ENCODE results near the gene ZNF496. TPM values are rescaled to one million over a fixed set of nuclear protein-coding genes. Genes with fewer than 3 reads are reported as not detected.

The ZNF496 gene
- total RNA-seq, 2 donors from 2014 or later = 11.7 to 15.6 TPM

DNA sequence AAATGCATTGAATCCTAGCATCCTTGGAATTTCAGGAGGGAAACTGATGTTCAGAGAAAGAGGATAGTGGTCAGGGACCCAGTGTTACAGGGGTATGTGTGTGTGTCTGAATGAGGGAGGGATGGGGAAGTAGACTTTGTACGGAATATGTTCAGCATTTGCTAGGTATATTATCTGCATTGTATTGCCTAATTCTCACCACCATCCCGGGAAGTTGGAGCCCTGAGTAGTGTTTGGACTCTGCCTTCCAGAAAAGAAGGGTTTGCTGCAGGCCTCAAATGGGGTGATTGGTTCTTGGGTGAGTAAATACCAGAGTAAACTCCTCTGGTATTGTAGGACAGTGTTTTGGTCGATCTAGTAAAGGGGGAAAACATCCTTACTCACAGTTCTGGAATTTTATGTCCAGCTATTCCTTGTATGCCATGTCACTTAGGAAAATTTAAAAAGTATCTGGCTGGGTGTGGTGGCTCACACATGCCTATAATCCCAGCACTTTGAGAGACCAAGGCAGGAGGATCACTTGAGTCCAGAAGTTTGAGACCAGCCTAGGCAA is 7.1 kb upstream of the ZNF496 start:
- Histone ChIP-seq H3K27ac (no peak overlapping the region), H3K9ac (ENCODE audit: low read depth in 2 of 2, low read length in 2 of 2) (no peak overlapping the region), H3K4me1 (no peaks in the 10 kb centered on the region), H3K27me3 (no peaks in the 10 kb centered on the region), H3K9me3 (no peaks in the 10 kb centered on the region), H3K4me3 (no peak overlapping the region), H3K36me3 (no peaks in the 10 kb centered on the region)
- intact Hi-C loops (cut with DNase I) = loop anchor here (10.0 kb wide), 1 partner anchor 134 kb away; no protein-coding TSS in a partner anchor
- DNase-seq = no peak
- TF ChIP-seq, protein P1, sequence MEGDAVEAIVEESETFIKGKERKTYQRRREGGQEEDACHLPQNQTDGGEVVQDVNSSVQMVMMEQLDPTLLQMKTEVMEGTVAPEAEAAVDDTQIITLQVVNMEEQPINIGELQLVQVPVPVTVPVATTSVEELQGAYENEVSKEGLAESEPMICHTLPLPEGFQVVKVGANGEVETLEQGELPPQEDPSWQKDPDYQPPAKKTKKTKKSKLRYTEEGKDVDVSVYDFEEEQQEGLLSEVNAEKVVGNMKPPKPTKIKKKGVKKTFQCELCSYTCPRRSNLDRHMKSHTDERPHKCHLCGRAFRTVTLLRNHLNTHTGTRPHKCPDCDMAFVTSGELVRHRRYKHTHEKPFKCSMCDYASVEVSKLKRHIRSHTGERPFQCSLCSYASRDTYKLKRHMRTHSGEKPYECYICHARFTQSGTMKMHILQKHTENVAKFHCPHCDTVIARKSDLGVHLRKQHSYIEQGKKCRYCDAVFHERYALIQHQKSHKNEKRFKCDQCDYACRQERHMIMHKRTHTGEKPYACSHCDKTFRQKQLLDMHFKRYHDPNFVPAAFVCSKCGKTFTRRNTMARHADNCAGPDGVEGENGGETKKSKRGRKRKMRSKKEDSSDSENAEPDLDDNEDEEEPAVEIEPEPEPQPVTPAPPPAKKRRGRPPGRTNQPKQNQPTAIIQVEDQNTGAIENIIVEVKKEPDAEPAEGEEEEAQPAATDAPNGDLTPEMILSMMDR (IDR thresholded peaks at IDR 0.05) = no peak

DNA sequence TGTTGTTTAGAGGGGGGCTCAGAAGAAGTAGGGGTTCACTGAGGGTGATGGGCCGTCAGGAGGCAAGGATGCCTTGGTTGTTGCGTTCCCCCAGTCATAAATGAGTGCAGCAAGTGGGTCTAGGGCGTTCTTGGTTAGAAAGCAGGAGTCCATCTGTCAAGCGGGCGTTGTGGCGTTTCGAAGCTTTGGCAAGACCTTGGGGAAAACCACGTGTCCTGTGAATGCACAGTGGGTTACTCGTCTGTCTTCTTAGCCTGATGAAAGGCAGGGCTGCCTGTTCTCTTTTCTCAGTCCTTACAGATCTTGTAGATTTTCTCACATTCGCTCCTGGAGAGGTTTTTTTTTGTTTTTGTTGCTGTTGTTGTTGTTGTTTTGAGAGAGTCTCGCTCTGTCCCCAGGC is 6.3 kb upstream of the ZNF496 start:
- H3K27me3 ChIP-seq = no peaks in the 10 kb centered on the region
- intact Hi-C loops (cut with DNase I) = loop anchor here (10.0 kb wide), 1 partner anchor 133 kb away; no protein-coding TSS in a partner anchor
- no peaks in the 10 kb centered on the region for H3K9me3 ChIP-seq
- no peak overlapping the region for H3K27ac ChIP-seq
- H3K4me3 ChIP-seq = no peak overlapping the region
- H3K36me3 ChIP-seq = no peaks in the 10 kb centered on the region
- TF ChIP-seq, protein P1 (IDR thresholded peaks at IDR 0.05) = no peak
- no peak for DNase-seq
- H3K9ac ChIP-seq (ENCODE audit: low read depth in 2 of 2, low read length in 2 of 2) = no peak overlapping the region
- peaks cover 3% of the 10 kb centered on the region for H3K4me1 ChIP-seq

DNA sequence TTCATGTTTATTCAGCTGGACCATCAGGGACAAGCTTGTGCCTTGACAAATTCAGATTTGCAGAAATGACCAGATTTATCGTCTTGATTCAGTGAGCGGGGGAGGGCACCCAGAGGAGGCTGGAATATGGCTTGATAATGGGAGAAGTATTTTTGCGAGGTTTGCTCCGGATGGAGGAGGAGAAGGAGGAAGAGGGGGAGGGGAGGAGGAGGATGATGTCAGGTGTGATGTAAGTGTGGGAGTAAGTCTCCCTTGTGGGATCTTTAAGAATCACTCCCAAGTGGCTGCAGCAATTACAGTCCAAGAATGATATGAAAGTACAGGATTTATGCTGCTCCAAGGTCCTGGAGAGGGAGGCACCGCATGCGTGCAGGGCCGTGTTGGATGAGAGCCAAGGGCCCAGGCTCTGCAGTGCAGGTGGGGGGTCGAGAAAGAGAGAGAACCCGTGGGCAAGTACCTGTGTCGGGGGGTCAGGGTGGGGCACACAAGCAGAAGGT is 5.6 kb upstream of the ZNF496 start:
- H3K4me1 ChIP-seq = peaks cover 6% of the 10 kb centered on the region
- H3K27ac ChIP-seq = no peak overlapping the region
- no peaks in the 10 kb centered on the region for H3K36me3 ChIP-seq
- DNase-seq = no peak
- H3K9me3 ChIP-seq = no peaks in the 10 kb centered on the region
- intact Hi-C loops (cut with DNase I) = loop anchor here (10.0 kb wide), 1 partner anchor 132 kb away; no protein-coding TSS in a partner anchor
- TF ChIP-seq, protein P1 (IDR thresholded peaks at IDR 0.05) = no peak
- no peaks in the 10 kb centered on the region for H3K27me3 ChIP-seq
- no peak overlapping the region for H3K4me3 ChIP-seq
- no peak overlapping the region for H3K9ac ChIP-seq (ENCODE audit: low read depth in 2 of 2, low read length in 2 of 2)

DNA sequence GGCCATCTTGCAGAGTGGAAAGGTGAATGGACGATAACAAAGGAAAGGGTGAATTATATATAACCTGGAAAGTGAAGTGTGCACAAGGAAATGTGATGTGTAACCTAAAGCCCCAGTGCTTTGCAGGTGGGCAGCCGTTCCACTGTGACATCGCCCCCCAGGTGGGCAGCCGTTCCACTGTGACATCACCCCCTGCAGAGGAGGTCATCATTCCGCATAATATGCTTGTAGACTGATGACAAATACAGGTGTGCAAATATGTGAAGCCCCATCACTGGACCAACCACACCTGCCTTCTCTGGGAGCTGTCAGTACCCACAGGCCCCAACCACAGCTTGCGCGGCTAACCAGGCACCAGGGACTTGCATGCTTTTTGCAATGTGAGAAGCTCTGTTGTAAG is 4.7 kb upstream of the ZNF496 start:
- Histone ChIP-seq H3K27ac (no peak overlapping the region), H3K36me3 (no peaks in the 10 kb centered on the region), H3K4me1 (peaks cover 6% of the 10 kb centered on the region), H3K4me3 (no peak overlapping the region), H3K9ac (ENCODE audit: low read depth in 2 of 2, low read length in 2 of 2) (no peak overlapping the region), H3K27me3 (no peaks in the 10 kb centered on the region), H3K9me3 (no peaks in the 10 kb centered on the region)
- no peak for DNase-seq
- intact Hi-C loops (cut with DNase I) = loop anchor here (10.0 kb wide), 1 partner anchor 132 kb away; no protein-coding TSS in a partner anchor
- TF ChIP-seq, protein P1 (IDR thresholded peaks at IDR 0.05) = no peak

DNA sequence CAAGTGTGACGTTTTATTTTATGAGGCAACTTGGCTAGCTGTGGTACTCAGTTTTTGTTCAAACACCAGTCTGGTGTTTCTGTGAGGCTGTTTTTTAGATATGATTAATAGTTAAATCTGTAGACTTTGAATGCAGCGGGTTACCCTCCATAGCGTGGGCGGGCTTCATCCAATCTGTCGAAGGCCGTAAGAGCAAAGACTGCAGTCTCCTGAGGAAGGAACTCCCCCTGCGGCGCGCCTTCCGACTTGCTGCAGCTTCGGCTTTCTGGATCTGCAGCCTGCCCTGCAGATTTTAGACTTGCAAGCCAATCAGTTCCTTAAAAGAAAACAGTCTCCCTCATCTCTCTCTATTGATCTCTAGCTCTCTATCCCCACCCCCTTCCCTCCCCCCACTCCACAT is 4.2 kb upstream of the ZNF496 start:
- Histone ChIP-seq H3K4me1 (peaks cover 7% of the 10 kb centered on the region), H3K9ac (ENCODE audit: low read depth in 2 of 2, low read length in 2 of 2) (no peak overlapping the region), H3K9me3 (no peaks in the 10 kb centered on the region), H3K27me3 (no peaks in the 10 kb centered on the region), H3K4me3 (no peak overlapping the region), H3K36me3 (no peaks in the 10 kb centered on the region), H3K27ac (no peak overlapping the region)
- DNase-seq = no peak
- TF ChIP-seq, protein P1 (IDR thresholded peaks at IDR 0.05) = no peak
- intact Hi-C loops (cut with DNase I) = loop anchor here (10.0 kb wide), 1 partner anchor 131 kb away; no protein-coding TSS in a partner anchor
